Measurements from ENCODE around the gene PXMP4.

The PXMP4 gene

GRCh38 chr20:33685328-33686099, 34.6 kb downstream of the PXMP4 start:
- no peak for DNase-seq (ENCODE audit: extremely low read depth in 1 of 2, low read depth in 1 of 2)

DNA sequence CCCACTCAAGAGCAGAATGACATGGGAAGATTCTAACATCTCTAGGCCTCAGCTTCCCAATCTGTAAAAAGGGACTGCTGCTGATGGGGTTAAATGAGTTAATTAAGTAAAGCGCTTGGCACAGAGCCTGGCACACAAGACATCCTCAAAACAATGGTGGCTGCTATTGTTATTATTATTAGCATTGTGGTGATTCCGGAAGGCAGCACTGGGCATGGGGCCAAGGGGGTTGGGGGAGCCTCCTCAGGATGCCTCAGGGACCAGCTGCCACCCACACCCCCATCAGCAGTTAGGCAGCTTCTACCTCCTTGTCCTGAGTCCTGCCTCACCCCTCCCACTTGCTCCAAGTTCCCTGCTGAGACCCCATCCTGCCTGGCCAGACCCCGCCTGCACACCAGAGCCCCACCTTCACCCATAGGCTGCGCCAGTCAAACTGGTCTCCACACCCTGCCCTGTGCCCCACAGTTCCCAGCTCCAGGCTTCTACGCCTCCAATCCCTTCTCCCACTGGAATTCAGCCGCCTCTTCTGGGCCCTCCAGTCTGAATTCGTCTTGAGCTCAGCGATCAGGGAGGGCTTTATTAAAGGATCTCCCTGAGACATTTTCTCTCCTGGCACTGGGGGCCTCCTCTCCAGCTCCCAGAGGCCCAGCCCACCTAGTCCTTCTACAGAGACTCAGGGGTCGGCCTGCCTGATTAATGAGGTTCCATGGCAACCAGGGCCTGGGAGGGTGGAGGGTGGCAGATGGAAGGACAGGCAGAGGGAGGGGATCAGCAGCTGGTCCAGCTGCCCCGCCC, 35.4 kb downstream of the PXMP4 start:
- no peak for DNase-seq (ENCODE audit: extremely low read depth in 1 of 2, low read depth in 1 of 2)

DNA sequence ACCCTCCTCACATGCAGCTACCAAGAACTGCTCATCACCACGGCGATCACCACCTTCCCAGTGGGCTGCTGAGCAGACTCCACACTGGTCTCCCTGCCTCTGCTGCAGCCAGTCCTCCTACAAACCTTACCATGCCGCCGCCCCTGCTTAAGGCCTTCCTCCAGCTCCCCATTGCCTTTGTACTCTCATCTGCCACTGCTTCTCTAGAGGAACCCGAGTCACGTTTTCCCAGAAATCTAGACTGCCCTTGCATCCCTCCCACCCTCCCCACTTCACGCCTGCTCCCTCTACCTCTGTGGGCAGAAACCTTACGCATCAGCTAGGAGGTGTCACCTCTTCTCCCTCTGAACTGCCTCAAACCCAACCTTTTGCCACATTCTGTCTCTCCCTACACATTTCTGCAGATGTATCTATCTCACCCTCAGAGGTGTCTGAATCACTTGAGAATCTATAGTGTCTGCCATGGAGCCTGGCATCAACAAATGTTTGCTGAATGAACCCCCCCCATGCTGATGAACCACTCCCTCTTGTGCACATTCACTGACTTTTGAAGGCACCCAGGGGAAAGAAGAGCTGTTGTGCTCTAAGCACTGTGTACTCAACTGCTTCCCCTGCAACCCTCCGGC, 38.3 kb downstream of the PXMP4 start:
- DNase-seq (ENCODE audit: extremely low read depth in 1 of 2, low read depth in 1 of 2) = no peak

DNA sequence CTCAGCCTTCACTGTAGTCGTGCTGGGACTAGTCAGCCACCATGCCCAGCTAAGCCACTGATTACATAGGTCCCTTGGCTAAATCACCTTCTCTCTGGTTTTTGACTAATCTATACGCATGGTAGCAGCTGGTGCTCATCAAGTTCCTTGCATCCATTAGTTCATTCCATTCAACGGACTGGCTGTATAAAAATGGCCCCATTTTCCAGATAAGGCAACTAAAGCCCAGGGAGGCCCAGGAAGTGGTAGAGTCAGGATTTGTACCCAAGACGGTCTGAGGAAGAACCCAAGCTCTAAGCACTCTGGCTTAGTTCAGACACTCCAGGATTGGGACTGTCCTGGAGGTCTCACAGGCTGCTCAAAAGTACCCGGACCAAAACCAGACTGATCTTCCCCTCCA, 38.8 kb downstream of the PXMP4 start:
- no peak for DNase-seq (ENCODE audit: extremely low read depth in 1 of 2, low read depth in 1 of 2)

DNA sequence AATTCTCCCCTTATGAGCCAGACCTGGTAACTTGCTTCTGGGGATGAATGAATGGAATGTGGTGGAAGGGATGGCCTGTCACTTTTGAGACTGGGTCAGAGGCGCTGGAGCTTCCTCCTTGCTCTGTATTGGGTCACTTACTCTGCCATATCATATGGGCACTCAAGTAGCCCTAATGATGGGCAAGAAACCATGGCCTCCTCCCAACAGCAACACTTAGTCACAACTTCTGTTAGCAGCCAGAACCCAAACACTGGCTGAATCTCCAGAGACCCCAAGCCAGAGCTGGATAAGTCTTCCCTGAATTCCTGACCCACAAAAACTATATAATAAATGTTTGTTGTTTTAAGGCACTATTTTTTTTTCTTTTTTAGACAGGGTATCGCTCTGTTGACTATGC, 39.4 kb downstream of the PXMP4 start:
- DNase-seq (ENCODE audit: extremely low read depth in 1 of 2, low read depth in 1 of 2) = no peak

- no peak for DNase-seq (ENCODE audit: extremely low read depth in 1 of 2, low read depth in 1 of 2)
These were observed 40.2 kb downstream of the PXMP4 start for GRCh38 chr20:33679758-33680485.

GRCh38 chr20:33677991-33678702, 42.0 kb downstream of the PXMP4 start:
- DNase-seq (ENCODE audit: extremely low read depth in 1 of 2, low read depth in 1 of 2) = no peak

GRCh38 chr20:33676652-33677645, 43.2 kb downstream of the PXMP4 start:
- no peak for DNase-seq (ENCODE audit: extremely low read depth in 1 of 2, low read depth in 1 of 2)

GRCh38 chr20:33676121-33676520, 44.0 kb downstream of the PXMP4 start:
- no peak for DNase-seq (ENCODE audit: extremely low read depth in 1 of 2, low read depth in 1 of 2)

- DNase-seq (ENCODE audit: extremely low read depth in 1 of 2, low read depth in 1 of 2) = no peak
These were observed 44.8 kb downstream of the PXMP4 start for GRCh38 chr20:33675136-33675959.

DNA sequence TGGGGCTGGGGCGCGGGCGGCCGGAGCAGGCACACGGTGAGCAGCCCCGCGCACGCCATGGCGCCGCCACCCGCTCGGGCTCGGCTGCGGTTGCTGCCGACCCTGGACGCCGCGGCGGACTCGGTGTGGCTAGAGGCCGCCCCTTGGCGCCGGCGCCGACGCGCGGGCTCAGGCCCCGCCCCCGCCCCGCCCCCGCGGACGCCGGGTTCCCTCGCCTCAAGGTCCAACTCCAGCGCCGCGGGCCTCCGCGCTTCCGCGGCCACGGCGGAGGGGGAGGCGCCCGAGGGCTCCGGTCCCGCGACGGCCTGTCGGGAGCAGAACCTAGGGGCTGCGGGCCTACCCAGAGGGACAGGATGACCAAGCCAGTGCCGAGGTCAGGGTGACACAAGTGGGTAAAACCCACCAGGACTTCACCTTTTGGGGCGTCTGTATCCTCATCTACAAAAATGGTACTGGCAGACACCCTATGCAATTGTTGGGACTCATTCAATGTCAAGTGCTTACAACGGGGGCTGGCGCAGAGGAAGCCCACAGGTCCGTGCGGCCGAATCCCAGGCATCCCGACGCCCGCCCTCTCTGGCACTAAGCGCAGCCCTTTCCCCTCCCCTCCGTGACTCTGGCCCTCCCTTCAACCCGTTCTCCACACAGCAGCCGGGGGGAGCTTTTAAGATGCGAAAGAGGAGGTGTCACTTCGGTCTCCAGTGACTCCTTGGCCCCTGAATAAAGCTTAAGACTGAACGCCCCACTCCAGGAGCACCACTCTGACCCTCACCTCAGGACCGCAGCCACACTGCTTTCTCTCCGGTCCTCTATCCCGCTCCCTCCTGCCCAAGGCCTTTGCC, 45.6 kb downstream of the PXMP4 start, which contains the start of gene NECAB3:
TSS of gene NECAB3 (minus strand) at position 135 of the 842 bp plus-strand sequence. CDS start at position 59, 76 bp downstream.
- peak in 1 of 2 donors; percentile 38 for DNase-seq (ENCODE audit: extremely low read depth in 1 of 2, low read depth in 1 of 2)

- no peak for DNase-seq (ENCODE audit: extremely low read depth in 1 of 2, low read depth in 1 of 2)
These were observed 46.5 kb downstream of the PXMP4 start for GRCh38 chr20:33673410-33674293.

- no peak for DNase-seq (ENCODE audit: extremely low read depth in 1 of 2, low read depth in 1 of 2)
These were observed 47.0 kb downstream of the PXMP4 start for GRCh38 chr20:33673114-33673409.

GRCh38 chr20:33672426-33673113, 47.5 kb downstream of the PXMP4 start:
- no peak for DNase-seq (ENCODE audit: extremely low read depth in 1 of 2, low read depth in 1 of 2)

DNA sequence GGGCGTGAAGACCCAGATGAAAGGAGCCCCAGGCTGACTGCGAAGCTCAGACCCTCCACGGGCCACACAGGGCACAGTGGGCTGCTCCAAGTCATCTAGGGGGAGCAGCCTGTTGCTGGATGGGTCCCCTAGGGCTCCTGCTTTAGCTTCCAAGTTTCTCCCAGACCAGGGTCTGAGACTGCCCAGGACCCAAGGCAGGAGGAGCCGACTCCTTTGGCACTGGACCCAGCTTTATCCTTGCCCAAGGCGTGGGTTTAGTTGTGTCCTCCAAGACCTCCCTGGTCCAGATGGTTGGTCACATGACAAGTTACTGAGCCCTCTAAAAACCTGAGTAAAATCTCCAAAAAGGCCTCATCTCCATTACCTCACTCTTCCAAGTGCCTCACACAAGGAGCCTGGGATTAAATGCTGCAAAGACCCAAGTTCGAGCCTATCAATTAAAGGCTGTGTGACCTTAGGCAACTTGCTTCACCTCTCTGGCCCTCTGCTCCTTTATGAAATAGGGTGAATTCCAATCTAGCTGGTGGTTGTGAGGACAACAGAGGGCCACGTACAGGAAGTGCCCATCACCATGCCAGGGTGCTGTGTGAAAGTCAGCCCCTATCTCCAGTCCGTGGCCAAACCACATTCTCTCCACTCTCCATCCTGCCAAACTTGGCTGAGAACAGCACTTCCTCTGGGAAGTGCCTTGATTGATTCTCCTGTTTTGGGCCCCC, 48.4 kb downstream of the PXMP4 start:
- DNase-seq (ENCODE audit: extremely low read depth in 1 of 2, low read depth in 1 of 2) = no peak

Measured in activated CD8-positive, alpha-beta memory T cell treated with anti-CD3 and anti-CD28 coated beads for 1 hour (primary cell).